Measurements from ENCODE around the gene MAGEC2. TPM values are rescaled to one million over a fixed set of nuclear protein-coding genes. Genes with fewer than 3 reads are reported as not detected.

The MAGEC2 gene
- polyA plus RNA-seq, 2 of the 4 experiments (the other 2 are of a cell fraction): 0.06 TPM; not detected in 1

GRCh38 chrX:142251202-142251601, 46.1 kb upstream of the MAGEC2 start:
- TF ChIP-seq KDM5A (IDR thresholded peaks at IDR 0.05) (no peak), TFCP2L1 (CRISPR knock-in tag; IDR thresholded peaks at IDR 0.05) (no peak)
- Histone ChIP-seq H3K4me1 (no peaks in the 10 kb centered on the region), H3K4me3 (no peak overlapping the region), H3K27ac (no peak overlapping the region), H3K9me3 (no peaks in the 10 kb centered on the region), H3K4me2 (no peak overlapping the region)
- 23% methylated on average over 4 of the region's 4 CpGs for WGBS (ENCODE audit: missing lambda C conversion rate)
- DNase-seq (ENCODE audit: low read depth in 1 of 2, low spot score in 1 of 2) (no peak), FAIRE-seq (no peak), ATAC-seq (no peak)
- CTCF ChIA-PET: no interaction called here
- POLR2A ChIA-PET: no interaction called here

DNA sequence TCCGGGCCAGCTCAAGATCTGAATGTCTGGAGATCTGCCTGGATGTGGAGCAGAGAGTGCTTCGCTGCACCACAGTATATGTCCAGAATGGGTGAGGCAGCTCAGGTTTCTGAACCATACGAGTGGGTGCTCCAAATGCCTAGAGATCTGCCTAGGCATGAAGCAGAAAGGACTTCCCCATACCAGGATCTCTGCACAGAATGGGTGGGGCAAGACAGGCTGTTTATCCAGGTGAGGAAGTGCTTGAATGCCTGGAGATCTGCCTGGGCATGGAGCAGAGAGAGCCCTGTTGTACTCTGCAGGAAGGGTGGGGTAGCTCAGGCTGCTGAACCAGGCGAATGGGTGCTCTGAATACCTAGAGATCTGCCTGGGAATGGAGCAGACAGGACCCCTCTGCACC, 45.4 kb upstream of the MAGEC2 start:
- no peak for DNase-seq (ENCODE audit: low read depth in 1 of 2, low spot score in 1 of 2)
- TF ChIP-seq RNF2 (IDR thresholded peaks at IDR 0.05; ENCODE audit: borderline replicate concordance, low read depth) (no peak), CHD2 (IDR thresholded peaks at IDR 0.05; ENCODE audit: low read length, partially characterized antibody) (no peak), PBX3 (IDR thresholded peaks at IDR 0.05) (no peak), KDM1A (IDR thresholded peaks at IDR 0.05; ENCODE audit: low read depth) (no peak), TFCP2L1 (CRISPR knock-in tag; IDR thresholded peaks at IDR 0.05) (no peak), ZNF302 (CRISPR knock-in tag; IDR thresholded peaks at IDR 0.05) (no peak), POLR2A (IDR thresholded peaks at IDR 0.05; ENCODE audit: low read length) (no peak), NR3C1 (IDR thresholded peaks at IDR 0.05) (no peak), POLR2AphosphoS2 (conservative IDR thresholded peaks at IDR 0.05; ENCODE audit: low read length) (no peak), ESRRA (IDR thresholded peaks at IDR 0.05; ENCODE audit: borderline replicate concordance, low read length) (no peak), SREBF2 (IDR thresholded peaks at IDR 0.05) (no peak), TP53 (CRISPR knock-in tag; IDR thresholded peaks at IDR 0.05) (no peak), HOXB5 (CRISPR knock-in tag; IDR thresholded peaks at IDR 0.05) (no peak)
- TF ChIP-seq, protein P1, sequence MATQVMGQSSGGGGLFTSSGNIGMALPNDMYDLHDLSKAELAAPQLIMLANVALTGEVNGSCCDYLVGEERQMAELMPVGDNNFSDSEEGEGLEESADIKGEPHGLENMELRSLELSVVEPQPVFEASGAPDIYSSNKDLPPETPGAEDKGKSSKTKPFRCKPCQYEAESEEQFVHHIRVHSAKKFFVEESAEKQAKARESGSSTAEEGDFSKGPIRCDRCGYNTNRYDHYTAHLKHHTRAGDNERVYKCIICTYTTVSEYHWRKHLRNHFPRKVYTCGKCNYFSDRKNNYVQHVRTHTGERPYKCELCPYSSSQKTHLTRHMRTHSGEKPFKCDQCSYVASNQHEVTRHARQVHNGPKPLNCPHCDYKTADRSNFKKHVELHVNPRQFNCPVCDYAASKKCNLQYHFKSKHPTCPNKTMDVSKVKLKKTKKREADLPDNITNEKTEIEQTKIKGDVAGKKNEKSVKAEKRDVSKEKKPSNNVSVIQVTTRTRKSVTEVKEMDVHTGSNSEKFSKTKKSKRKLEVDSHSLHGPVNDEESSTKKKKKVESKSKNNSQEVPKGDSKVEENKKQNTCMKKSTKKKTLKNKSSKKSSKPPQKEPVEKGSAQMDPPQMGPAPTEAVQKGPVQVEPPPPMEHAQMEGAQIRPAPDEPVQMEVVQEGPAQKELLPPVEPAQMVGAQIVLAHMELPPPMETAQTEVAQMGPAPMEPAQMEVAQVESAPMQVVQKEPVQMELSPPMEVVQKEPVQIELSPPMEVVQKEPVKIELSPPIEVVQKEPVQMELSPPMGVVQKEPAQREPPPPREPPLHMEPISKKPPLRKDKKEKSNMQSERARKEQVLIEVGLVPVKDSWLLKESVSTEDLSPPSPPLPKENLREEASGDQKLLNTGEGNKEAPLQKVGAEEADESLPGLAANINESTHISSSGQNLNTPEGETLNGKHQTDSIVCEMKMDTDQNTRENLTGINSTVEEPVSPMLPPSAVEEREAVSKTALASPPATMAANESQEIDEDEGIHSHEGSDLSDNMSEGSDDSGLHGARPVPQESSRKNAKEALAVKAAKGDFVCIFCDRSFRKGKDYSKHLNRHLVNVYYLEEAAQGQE (IDR thresholded peaks at IDR 0.05): no peak
- TF ChIP-seq, protein P2, sequence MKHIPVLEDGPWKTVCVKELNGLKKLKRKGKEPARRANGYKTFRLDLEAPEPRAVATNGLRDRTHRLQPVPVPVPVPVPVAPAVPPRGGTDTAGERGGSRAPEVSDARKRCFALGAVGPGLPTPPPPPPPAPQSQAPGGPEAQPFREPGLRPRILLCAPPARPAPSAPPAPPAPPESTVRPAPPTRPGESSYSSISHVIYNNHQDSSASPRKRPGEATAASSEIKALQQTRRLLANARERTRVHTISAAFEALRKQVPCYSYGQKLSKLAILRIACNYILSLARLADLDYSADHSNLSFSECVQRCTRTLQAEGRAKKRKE (CRISPR knock-in tag; IDR thresholded peaks at IDR 0.05; ENCODE audit: low read depth): no peak
- Histone ChIP-seq H3K27ac (no peak overlapping the region), H3K4me3 (no peak overlapping the region), H3K4me2 (no peak overlapping the region), H3K4me1 (no peaks in the 10 kb centered on the region), H3K9me3 (no peaks in the 10 kb centered on the region)
- no peak for FAIRE-seq
- CTCF ChIA-PET: no interaction called here
- ATAC-seq: no peak
- POLR2A ChIA-PET: no interaction called here
- 17% methylated on average over 3 of the region's 4 CpGs for WGBS (ENCODE audit: missing lambda C conversion rate)

GRCh38 chrX:142249721-142250120, 44.6 kb upstream of the MAGEC2 start:
- H3K27ac ChIP-seq: no peak overlapping the region
- no peak for FAIRE-seq

More at GRCh38 chrX:142249721-142250120, 44.6 kb upstream of the MAGEC2 start:
- 22% methylated on average over 5 of the region's 5 CpGs for WGBS (ENCODE audit: missing lambda C conversion rate)
- no peak for ATAC-seq
- Histone ChIP-seq H3K4me2 (no peak overlapping the region), H3K4me1 (no peaks in the 10 kb centered on the region), H3K4me3 (no peak overlapping the region), H3K9me3 (no peaks in the 10 kb centered on the region)
- CTCF ChIA-PET: no interaction called here
- TF ChIP-seq, protein P1 (IDR thresholded peaks at IDR 0.05): no peak
- no peak for TF ChIP-seq EHF (CRISPR knock-in tag; IDR thresholded peaks at IDR 0.05)
- no peak for TF ChIP-seq EHMT2 (IDR thresholded peaks at IDR 0.05; ENCODE audit: low read depth)
- TF ChIP-seq, protein P3, sequence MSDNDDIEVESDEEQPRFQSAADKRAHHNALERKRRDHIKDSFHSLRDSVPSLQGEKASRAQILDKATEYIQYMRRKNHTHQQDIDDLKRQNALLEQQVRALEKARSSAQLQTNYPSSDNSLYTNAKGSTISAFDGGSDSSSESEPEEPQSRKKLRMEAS (IDR thresholded peaks at IDR 0.05): no peak
- no peak for TF ChIP-seq FOXS1 (CRISPR knock-in tag; IDR thresholded peaks at IDR 0.05)
- no peak for TF ChIP-seq HOXB13 (CRISPR knock-in tag; IDR thresholded peaks at IDR 0.05; ENCODE audit: low read depth)
- DNase-seq (ENCODE audit: low read depth in 1 of 2, low spot score in 1 of 2): no peak
- POLR2A ChIA-PET: no interaction called here

Data from A549 (cell line).